BJ (cell line): ENCODE measurements around the gene SOWAHD. TPM values are rescaled to one million over a fixed set of nuclear protein-coding genes. Genes with fewer than 3 reads are reported as not detected.
"Not testable (repeated sequence)": the region's sequence is repeated elsewhere in the genome, so short reads cannot be mapped to it uniquely, and the experiment has no call there.

Experiments used
- CTCF ChIA-PET: fragments of 350-600 bp; formaldehyde crosslinking; extraction: SDS; loops from one replicate; lab custom pipeline; 2021; ENCODE audit warnings: antibody characterized with exemption, inconsistent platforms; lab: Yijun Ruan, JAX
- POLR2A ChIA-PET: fragments of 300-600 bp; sonication (Branson Sonifier 250); formaldehyde crosslinking; extraction: SDS; loops from one replicate; lab custom pipeline; 2021; ENCODE audit warnings: antibody characterized with exemption; lab: Charles Lee
- DNase-seq: peaks from one replicate; pipeline ENCODE4 v3.0.0-alpha.2; 2011; ENCODE audit warnings: low read depth
- H3K27me3 ChIP-seq: 2 replicates; pipeline ENCODE4 v1.6.0; 2011; ENCODE audit warnings: low read length; ENCODE audit not compliant: control insufficient read depth, insufficient read depth
- H3K36me3 ChIP-seq: 2 replicates; pipeline ENCODE4 v1.5.1; 2011; ENCODE audit warnings: low read length; ENCODE audit not compliant: control insufficient read depth, insufficient read depth
- H3K4me3 ChIP-seq: 2 replicates; pipeline ENCODE4 v1.5.1; 2011; ENCODE audit warnings: low read depth, mild to moderate bottlenecking, control low read depth, low read length
- CTCF ChIP-seq: IDR thresholded peaks from 2 replicates; pipeline ENCODE4 v1.5.1; 2011; ENCODE audit warnings: low read depth, mild to moderate bottlenecking, control low read depth, inconsistent platforms, low read length, moderate library complexity; ENCODE audit not compliant: insufficient read depth
- polyA plus RNA-seq: library from polyadenylated mRNA; depleted of rRNA; stranded (reverse); fragments of >200 nt; gene quantifications from 2 replicates; pipeline ENCODE4 v1.2.3, GENCODE V29; 2011

SOWAHD gene
- polyA plus RNA-seq, 1 experiment: 0.60 TPM

- no peak for DNase-seq
- ChIA-PET CTCF (interaction anchor here (0.8 to 1.7 kb wide), 3 partner anchors 13 to 43 kb away, joined by 3 to 6 read pairs (median 4); no protein-coding TSS in a partner anchor), POLR2A (no interaction called here)
- Histone ChIP-seq H3K27me3 (no peaks in the 10 kb centered on the region), H3K36me3 (no peaks in the 10 kb centered on the region), H3K4me3 (no peak overlapping the region)
- TF ChIP-seq CTCF: no peak
Measured at GRCh38 chrX:119736206-119736764, 22.1 kb upstream of the SOWAHD start.

GRCh38 chrX:119738742-119739141 lies 19.6 kb upstream of the SOWAHD start:
- POLR2A ChIA-PET: no interaction called here
- Histone ChIP-seq H3K36me3 (no peaks in the 10 kb centered on the region), H3K27me3 (no peaks in the 10 kb centered on the region), H3K4me3 (no peak overlapping the region)
- CTCF ChIA-PET: interaction anchor here (1.3 kb wide), 1 partner anchor 9 kb away, joined by 5 read pairs; no protein-coding TSS in a partner anchor
- DNase-seq: no peak
- TF ChIP-seq CTCF: no peak

- no peak overlapping the region for H3K4me3 ChIP-seq
- DNase-seq: no peak
- ChIA-PET POLR2A (no interaction called here), CTCF (interaction anchor here (0.8 to 1.8 kb wide), 5 partner anchors 11 to 233 kb away, joined by 3 to 9 read pairs (median 3); no protein-coding TSS in a partner anchor)
- no peaks in the 10 kb centered on the region for H3K27me3 ChIP-seq
- no peak for TF ChIP-seq CTCF
- no peaks in the 10 kb centered on the region for H3K36me3 ChIP-seq
Measured at GRCh38 chrX:119745283-119745848, 13.0 kb upstream of the SOWAHD start.

GRCh38 chrX:119750131-119750530 lies 8.3 kb upstream of the SOWAHD start:
- ChIA-PET CTCF (interaction anchor here (1.0 kb wide), 1 partner anchor 20 kb away, joined by 3 read pairs; no protein-coding TSS in a partner anchor), POLR2A (interaction anchor here (1.1 kb wide), 1 partner anchor 8 kb away, joined by 3 read pairs; the partner anchor contains the start of gene SOWAHD)
- not testable (repeated sequence) for H3K27me3 ChIP-seq, H3K4me3 ChIP-seq, DNase-seq, H3K36me3 ChIP-seq

GRCh38 chrX:119750751-119751150 lies 7.6 kb upstream of the SOWAHD start:
- POLR2A ChIA-PET, CTCF ChIA-PET, H3K4me3 ChIP-seq, H3K27me3 ChIP-seq, DNase-seq, H3K36me3 ChIP-seq: not testable (repeated sequence)

GRCh38 chrX:119753001-119753400 lies 5.4 kb upstream of the SOWAHD start:
- no peaks in the 10 kb centered on the region for H3K27me3 ChIP-seq
- no peak overlapping the region for H3K4me3 ChIP-seq
- CTCF ChIA-PET: interaction anchor here (0.7 to 1.5 kb wide), 6 partner anchors 17 to 270 kb away, joined by 3 to 7 read pairs (median 4); no protein-coding TSS in a partner anchor
- TF ChIP-seq CTCF: no peak
- DNase-seq: no peak
- POLR2A ChIA-PET: no interaction called here
- H3K36me3 ChIP-seq: no peaks in the 10 kb centered on the region
